GM18519 (cell line): ENCODE data around the gene NR2F1-AS1.
"Not testable (repeated sequence)": the region's sequence is repeated elsewhere in the genome, so short reads cannot be mapped to it uniquely, and the experiment has no call there.

Experiments
- ATAC-seq: cut with Tn5 transposase; IDR thresholded peaks from one replicate; pipeline ENCODE4 v1.9.1; 2021; ENCODE audit warnings: mild to moderate bottlenecking, moderate library complexity; ENCODE audit not compliant: unreplicated experiment, low FRiP score

NR2F1-AS1 gene

DNA sequence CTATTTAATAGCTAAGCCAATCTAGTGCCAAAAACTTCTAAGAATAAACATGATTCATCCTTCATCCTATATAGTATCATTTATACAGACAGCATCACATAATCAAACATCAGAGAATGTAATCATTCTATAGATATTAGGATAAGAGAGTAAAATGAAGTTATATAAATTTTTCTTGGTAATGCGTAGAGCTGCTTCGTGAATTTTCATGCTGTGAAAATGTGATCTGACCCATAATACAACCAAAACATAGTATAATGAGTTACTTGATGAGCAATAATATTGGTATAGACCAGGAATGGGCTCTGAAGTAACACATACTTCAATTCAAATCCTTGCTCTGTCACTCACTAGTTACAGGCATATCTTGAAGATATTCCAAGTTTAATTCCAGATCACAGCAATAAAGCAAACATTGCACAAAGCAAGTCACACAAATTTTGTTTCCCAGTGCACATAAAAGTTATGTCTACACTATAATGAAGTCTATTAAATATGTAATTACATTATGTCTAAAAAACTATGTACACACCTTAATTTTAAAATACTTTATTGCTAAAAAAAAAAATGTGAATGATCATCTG lies 23.9 kb downstream of the NR2F1-AS1 start:
- no peak for ATAC-seq

- not testable (repeated sequence) for ATAC-seq
Measured at GRCh38 chr5:93549594-93549993, 31.4 kb downstream of the NR2F1-AS1 start.

GRCh38 chr5:93545872-93546271 lies 35.1 kb downstream of the NR2F1-AS1 start:
- ATAC-seq = no peak

DNA sequence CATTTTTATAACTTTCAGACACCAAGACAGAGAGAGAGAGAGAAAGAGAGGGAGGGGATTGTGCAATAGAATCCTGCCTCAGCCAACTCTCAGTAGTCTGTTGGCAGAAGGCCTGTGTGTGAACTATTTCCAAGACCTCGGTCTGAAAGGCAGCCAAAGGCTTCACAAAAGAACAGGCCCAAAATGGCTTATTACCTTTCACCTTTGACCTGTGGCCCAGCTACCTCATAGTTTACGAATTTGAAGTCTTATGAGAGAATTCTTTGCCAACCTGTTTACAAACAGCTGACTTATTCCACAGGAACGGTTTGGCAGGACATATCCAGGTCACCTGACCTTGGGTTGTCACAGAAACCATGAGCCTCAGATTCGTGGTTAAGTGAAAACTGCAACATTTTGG lies 48.6 kb downstream of the NR2F1-AS1 start:
- no peak for ATAC-seq

GRCh38 chr5:93521815-93522214 lies 59.2 kb downstream of the NR2F1-AS1 start:
- not testable (repeated sequence) for ATAC-seq

DNA sequence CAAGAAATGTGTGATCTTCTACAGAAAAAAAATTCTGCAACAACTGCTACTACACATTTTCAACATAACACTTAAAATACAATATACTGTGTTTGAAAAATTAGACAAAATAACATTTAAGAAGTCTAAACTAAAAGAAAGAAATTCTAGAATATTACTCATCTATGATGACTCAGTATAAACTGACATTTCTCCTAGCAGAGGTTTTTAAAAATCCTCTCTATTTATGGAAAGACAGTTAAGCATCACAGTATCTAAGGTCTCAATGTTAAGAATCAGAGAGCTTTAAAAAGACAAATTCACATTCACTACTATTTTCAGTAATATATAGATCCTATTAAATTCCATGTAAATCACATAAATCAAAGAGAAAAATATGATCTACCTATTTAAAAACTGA lies 61.3 kb downstream of the NR2F1-AS1 start:
- ATAC-seq = no peak

DNA sequence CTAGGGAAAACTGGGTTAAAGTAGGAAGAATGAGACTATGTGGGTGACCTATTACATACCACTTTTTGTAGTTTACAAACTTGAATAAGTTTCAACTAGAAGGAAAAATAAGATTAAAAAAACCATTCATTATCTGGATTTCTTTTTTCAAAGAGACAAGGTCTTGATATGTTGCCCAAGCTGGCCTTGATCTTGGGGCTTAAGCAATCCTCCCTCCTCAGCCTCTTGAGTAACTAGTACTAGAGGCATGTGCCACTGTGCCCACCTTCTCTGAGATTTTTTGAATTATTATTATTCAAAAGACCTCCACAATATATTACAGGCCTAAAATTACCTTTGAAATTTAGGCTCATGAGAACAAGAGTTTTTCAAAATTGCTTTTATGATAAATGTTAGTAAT lies 63.2 kb downstream of the NR2F1-AS1 start:
- no peak for ATAC-seq

GRCh38 chr5:93513298-93513697 lies 67.7 kb downstream of the NR2F1-AS1 start:
- no peak for ATAC-seq

DNA sequence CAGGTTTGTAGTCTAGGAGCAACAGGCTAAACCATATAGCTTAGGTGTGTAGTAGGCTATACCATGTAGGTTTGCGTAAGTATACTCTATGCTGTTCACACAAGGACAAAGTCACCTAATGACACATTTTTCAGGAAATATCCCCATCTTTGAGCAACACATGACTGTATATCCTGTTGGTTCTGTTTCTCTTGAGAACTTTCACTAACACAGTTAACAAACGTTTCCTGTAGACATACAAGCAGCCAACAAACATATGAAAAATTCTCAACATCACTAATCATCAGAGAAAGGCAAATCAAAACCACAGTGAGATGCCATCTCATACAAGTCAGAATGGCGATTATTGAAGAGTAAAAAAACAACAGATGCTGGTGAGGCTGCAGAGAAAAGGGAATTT lies 68.2 kb downstream of the NR2F1-AS1 start:
- no peak for ATAC-seq

DNA sequence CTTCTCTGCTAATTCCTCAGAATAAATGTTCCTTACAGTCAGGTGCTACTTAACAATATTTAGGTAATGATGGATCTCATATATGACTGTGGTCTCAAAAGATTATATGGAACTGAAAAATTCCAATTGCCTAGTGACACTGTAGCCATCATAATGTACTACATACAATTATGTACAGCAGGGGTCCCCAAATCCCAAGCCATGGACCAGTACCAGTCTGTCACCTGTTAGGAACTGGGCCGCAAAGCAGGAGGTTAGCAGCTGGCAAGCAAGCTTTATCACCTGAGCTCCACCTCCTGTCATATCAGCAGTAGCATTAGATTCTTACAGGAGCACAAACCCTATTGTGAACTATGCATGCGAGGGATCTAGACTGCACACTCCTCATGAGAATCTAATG lies 69.6 kb downstream of the NR2F1-AS1 start:
- no peak for ATAC-seq

DNA sequence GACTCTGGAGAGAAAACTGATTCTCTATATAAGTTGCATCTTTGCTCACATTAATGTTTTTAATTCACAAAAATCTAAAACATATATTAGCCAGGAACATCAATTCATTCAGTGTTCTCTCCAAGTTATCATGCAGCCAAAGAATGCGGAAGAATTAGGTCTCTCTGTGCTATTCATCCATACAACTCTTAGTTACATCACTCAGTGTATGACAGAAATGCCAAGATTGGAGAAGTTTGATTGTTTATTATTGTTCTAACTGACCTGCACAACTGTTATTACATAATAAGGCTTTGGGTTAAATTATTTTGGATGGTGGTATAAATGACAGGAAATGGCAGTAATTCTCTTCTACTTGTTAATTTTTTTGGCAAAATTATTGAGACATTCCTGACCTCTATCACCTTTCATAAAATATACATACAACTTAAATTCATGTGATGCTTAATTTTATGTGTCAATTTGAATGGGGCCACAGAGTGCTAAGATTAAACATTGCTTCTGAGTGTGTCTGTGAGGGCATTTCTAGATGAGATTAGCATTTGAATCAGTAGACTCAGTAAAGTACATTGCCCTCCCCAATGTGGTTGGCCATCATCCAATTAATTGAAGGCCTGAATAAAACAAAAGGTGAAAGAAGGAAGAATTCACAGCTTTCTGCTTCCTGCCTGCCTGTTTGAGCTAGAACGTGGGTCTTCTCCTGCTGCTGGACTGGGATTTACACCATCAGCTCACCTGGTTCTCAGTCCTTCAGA lies 70.2 kb downstream of the NR2F1-AS1 start:
- ATAC-seq = no peak

DNA sequence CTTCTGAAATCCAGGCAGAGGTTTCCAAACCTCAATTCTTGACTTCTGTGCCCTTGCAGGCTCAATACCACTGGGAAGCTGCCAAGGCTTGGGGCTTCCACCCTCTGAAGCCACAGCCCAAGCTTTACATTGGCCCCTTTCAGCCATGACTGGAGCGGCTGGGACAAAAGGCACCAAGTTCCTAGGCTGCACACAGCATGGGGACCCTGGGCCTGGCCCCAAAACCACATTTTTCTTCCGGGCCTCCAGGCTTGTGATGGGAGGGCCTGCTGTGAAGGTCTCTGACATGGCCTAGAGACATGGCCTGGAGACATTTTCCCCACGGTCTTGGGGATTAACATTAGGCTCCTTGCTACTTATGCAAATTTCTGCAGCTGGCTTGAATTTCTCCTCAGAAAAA lies 75.5 kb downstream of the NR2F1-AS1 start:
- ATAC-seq = not testable (repeated sequence)

DNA sequence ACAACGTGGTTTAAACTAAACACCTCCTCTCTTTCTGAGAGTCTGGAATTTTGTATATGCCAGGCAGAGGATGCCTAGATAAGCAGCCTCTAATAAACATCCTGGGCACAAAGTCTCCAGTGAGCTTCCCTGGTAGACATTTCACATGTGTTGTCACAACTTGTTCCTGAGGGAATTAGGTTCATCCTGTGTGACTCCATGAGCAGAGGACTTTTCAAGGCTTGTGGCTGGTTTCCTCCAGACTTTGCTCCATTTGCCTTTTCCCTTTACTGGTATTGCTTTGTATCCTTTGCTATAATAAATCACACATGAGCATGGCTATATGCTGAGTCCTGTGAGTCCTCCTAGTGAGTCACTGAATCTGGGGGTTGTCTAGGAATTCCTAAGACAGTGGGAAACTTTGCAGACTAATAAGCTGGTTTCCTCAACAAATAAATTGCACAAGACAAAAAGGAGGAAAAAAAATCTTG lies 77.4 kb downstream of the NR2F1-AS1 start:
- ATAC-seq = no peak

GRCh38 chr5:93497096-93497495 lies 83.9 kb downstream of the NR2F1-AS1 start:
- no peak for ATAC-seq

GRCh38 chr5:93479982-93480509 lies 101.0 kb downstream of the NR2F1-AS1 start:
- no peak for ATAC-seq

- ATAC-seq = no peak
Measured at GRCh38 chr5:93477816-93478215, 103.2 kb downstream of the NR2F1-AS1 start.

DNA sequence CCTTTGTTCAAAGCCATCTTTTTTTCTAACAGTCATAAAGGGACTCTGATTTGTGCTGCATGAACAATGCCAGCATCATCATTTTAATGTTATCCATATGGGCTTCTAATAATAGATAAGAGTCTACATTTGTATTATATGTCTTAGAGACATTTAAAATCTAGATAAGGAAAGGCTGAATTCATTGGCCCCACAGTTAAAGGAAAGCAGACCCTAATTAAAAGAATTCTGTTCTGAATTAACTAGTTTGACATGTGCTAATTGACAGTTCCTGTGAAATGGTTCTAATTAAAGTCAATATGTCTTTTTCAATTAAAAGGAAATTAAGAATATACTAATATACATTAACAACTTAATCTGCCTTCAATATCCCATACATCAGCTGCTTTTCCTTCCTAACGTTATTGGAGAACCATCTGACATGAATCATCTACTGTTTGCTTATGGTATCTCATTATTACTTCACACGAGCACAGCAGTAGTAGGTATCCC lies 104.7 kb downstream of the NR2F1-AS1 start:
- ATAC-seq = no peak

- no peak for ATAC-seq
Measured at GRCh38 chr5:93462916-93463315, 118.1 kb downstream of the NR2F1-AS1 start.

GRCh38 chr5:93461756-93462155 lies 119.3 kb downstream of the NR2F1-AS1 start:
- ATAC-seq = no peak

GRCh38 chr5:93460286-93460685 lies 120.7 kb downstream of the NR2F1-AS1 start:
- ATAC-seq = no peak

DNA sequence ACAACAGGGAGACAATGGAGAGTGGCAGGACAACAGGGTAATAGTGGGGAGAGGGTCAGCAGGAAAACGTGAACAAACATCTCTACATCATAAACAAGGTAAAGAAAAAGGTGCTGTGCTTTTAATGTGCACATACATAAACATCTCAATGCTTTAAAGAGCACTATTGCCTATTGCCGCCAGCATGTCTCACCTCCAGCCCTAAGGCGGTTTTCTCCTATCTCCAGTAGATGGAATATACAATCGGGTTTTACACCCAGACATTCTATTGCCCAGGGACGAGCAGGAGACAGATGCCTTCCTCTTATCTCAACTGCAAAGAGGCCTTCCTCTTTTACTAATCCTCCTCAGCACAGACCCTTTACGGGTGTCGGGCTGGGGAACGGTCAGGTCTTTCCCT lies 124.2 kb downstream of the NR2F1-AS1 start:
- ATAC-seq = not testable (repeated sequence)

- no peak for ATAC-seq
Measured at GRCh38 chr5:93454896-93455295, 126.1 kb downstream of the NR2F1-AS1 start.
